HG03342 (cell line): ENCODE data around the gene C8A.

Source experiments
- ATAC-seq: cut with Tn5 transposase; IDR thresholded peaks from one replicate; pipeline ENCODE4 v1.9.1; 2021; ENCODE audit warnings: mild to moderate bottlenecking, moderate library complexity; ENCODE audit not compliant: unreplicated experiment

C8A gene

GRCh38 chr1:56880774-56881173 lies 26.2 kb downstream of the C8A start:
- ATAC-seq: no peak

GRCh38 chr1:56881417-56881816 lies 26.8 kb downstream of the C8A start:
- ATAC-seq: no peak

GRCh38 chr1:56890229-56890628 lies 35.6 kb downstream of the C8A start:
- no peak for ATAC-seq

GRCh38 chr1:56894014-56894413 lies 39.4 kb downstream of the C8A start:
- no peak for ATAC-seq

- no peak for ATAC-seq
Observed at GRCh38 chr1:56897150-56898004, 42.8 kb downstream of the C8A start.

GRCh38 chr1:56898005-56898373 lies 43.4 kb downstream of the C8A start:
- ATAC-seq: no peak

GRCh38 chr1:56898879-56899278 lies 44.3 kb downstream of the C8A start:
- no peak for ATAC-seq

GRCh38 chr1:56901716-56902115 lies 47.1 kb downstream of the C8A start:
- no peak for ATAC-seq

GRCh38 chr1:56903778-56904177 lies 49.2 kb downstream of the C8A start:
- ATAC-seq: no peak

- no peak for ATAC-seq
Observed at GRCh38 chr1:56904663-56905397, 50.2 kb downstream of the C8A start.

GRCh38 chr1:56905667-56906066 lies 51.1 kb downstream of the C8A start:
- no peak for ATAC-seq

- no peak for ATAC-seq
Observed at GRCh38 chr1:56908619-56909221, 54.1 kb downstream of the C8A start.

GRCh38 chr1:56910441-56910985 lies 55.9 kb downstream of the C8A start:
- ATAC-seq: no peak

- ATAC-seq: no peak
Observed at GRCh38 chr1:56911098-56911938, 56.7 kb downstream of the C8A start.

- ATAC-seq: no peak
Observed at GRCh38 chr1:56912325-56912724, 57.7 kb downstream of the C8A start.

- no peak for ATAC-seq
Observed at GRCh38 chr1:56915960-56916359, 61.4 kb downstream of the C8A start.

GRCh38 chr1:56916630-56917029 lies 62.0 kb downstream of the C8A start:
- ATAC-seq: no peak

GRCh38 chr1:56917356-56917755 lies 62.8 kb downstream of the C8A start:
- no peak for ATAC-seq

- ATAC-seq: no peak
Observed at GRCh38 chr1:56920591-56921001, 66.0 kb downstream of the C8A start.

- ATAC-seq: no peak
Observed at GRCh38 chr1:56921479-56921878, 66.9 kb downstream of the C8A start.

- ATAC-seq: no peak
Observed at GRCh38 chr1:56922070-56922469, 67.5 kb downstream of the C8A start.
